Measurements from ENCODE around the gene PSMB2. TPM values are rescaled to one million over a fixed set of nuclear protein-coding genes. Genes with fewer than 3 reads are reported as not detected.

The PSMB2 gene
- total RNA-seq, 1 donor from 2014 or later = 98.6 TPM

DNA sequence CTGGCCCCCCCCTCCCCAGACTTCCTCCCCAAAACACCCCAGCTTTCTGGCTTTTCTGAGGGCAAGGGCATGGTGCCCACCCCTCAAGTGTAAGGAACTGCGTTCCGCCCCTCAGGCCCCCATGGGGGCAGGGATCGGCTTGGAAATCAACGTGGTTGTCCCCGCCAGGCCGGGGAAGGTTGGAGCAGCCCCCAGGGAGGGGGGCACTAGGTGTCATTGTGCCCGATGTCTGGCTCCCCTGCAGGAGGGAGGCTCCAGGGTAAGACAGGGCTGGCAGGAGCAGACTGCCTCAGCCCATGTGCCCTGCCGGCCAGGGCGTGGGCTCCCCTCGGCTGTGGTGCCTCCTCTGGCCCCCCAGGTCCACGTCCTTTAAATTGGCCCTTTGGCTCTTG is 75.6 kb downstream of the PSMB2 start:
- Mint-ChIP-seq H3K36me3 (ENCODE audit: low read depth, unreplicated experiment) (peaks cover 10% of the 10 kb centered on the region), H3K9me3 (ENCODE audit: unreplicated experiment) (no peaks in the 10 kb centered on the region), H3K27me3 (ENCODE audit: low read depth, unreplicated experiment) (peaks cover 6% of the 10 kb centered on the region), H3K4me1 (ENCODE audit: low read depth, unreplicated experiment) (peaks cover 17% of the 10 kb centered on the region), H3K27ac (ENCODE audit: unreplicated experiment) (no peak overlapping the region), H3K4me3 (ENCODE audit: unreplicated experiment) (no peak overlapping the region)
- Histone ChIP-seq H3K27me3 (ENCODE audit: insufficient read depth, low read length) (no peaks in the 10 kb centered on the region), H3K4me2 (ENCODE audit: low read length) (no peak overlapping the region), H3K36me3 (ENCODE audit: insufficient read depth, low read length) (peaks cover 8% of the 10 kb centered on the region), H4K20me1 (ENCODE audit: insufficient read depth, low read length) (peaks cover 82% of the 10 kb centered on the region), H2AFZ (ENCODE audit: low read depth, low read length) (no peak overlapping the region), H3K79me2 (ENCODE audit: insufficient read depth, low read length) (peaks cover 18% of the 10 kb centered on the region), H3K27ac (ENCODE audit: low read depth, low read length) (no peak overlapping the region), H3K4me1 (ENCODE audit: insufficient read depth, low read length) (peaks cover 2% of the 10 kb centered on the region), H3K4me3 (ENCODE audit: insufficient read depth, low read depth, low read length) (no peak overlapping the region), H3K9ac (ENCODE audit: low read length) (no peak overlapping the region), H3K9me3 (ENCODE audit: insufficient read depth, low read depth, low read length) (no peaks in the 10 kb centered on the region)
- DNase-seq (ENCODE audit: low read depth) (no peak), FAIRE-seq (no peak)
- TF ChIP-seq, protein P1, sequence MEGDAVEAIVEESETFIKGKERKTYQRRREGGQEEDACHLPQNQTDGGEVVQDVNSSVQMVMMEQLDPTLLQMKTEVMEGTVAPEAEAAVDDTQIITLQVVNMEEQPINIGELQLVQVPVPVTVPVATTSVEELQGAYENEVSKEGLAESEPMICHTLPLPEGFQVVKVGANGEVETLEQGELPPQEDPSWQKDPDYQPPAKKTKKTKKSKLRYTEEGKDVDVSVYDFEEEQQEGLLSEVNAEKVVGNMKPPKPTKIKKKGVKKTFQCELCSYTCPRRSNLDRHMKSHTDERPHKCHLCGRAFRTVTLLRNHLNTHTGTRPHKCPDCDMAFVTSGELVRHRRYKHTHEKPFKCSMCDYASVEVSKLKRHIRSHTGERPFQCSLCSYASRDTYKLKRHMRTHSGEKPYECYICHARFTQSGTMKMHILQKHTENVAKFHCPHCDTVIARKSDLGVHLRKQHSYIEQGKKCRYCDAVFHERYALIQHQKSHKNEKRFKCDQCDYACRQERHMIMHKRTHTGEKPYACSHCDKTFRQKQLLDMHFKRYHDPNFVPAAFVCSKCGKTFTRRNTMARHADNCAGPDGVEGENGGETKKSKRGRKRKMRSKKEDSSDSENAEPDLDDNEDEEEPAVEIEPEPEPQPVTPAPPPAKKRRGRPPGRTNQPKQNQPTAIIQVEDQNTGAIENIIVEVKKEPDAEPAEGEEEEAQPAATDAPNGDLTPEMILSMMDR (IDR thresholded peaks at IDR 0.05; ENCODE audit: insufficient read depth, low read depth, low read length) = no peak
- no peak for TF ChIP-seq EZH2 (IDR thresholded peaks at IDR 0.05; ENCODE audit: insufficient read depth, low read length)

DNA sequence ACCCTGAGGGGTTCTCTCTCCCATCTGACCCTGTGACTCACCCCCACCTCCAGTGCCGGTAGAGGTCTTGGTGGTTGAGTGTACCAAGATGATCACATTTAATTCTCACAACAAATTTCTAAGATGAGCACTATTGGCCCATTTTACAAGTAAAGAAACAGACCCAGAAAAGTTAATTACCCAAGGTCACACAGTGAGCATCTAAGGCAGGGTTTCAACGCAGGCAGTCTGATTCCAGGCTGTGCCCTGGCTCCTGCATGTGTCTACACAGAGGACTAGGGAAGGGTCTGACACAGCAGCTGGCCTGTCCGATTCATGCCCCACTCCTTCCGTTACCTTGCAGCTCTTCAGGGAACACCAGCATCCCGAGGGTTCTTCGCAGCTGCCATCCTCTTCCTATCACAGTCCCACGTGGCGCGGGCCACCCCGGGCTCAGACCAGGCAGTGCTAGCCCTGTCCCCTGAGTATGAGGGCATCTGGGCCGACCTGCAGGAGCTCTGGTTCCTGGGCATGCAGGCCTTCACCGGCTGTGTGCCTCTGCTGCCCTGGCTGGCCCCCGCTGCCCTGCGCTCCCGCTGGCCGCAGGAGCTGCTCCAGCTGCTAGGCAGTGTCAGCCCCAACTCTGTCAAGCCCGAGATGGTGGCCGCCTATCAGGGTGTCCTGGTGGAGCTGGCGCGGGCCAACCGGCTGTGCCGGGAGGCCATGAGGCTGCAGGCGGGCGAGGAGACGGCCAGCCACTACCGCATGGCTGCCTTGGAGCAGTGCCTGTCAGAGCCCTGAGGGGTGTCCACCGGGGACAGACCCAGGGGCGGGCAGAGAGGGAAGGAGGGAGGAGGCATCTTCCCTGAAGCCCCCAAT is 76.2 kb downstream of the PSMB2 start:
- no peak overlapping the region for H3K27ac Mint-ChIP-seq (ENCODE audit: unreplicated experiment)
- Histone ChIP-seq H3K27ac (ENCODE audit: low read depth, low read length) (no peak overlapping the region), H2AFZ (ENCODE audit: low read depth, low read length) (no peak overlapping the region), H3K9me3 (ENCODE audit: insufficient read depth, low read depth, low read length) (no peaks in the 10 kb centered on the region), H3K27me3 (ENCODE audit: insufficient read depth, low read length) (no peaks in the 10 kb centered on the region), H3K4me1 (ENCODE audit: insufficient read depth, low read length) (peaks cover 8% of the 10 kb centered on the region), H3K4me2 (ENCODE audit: low read length) (no peak overlapping the region), H3K4me3 (ENCODE audit: insufficient read depth, low read depth, low read length) (no peak overlapping the region), H3K79me2 (ENCODE audit: insufficient read depth, low read length) (peaks cover 25% of the 10 kb centered on the region), H3K9ac (ENCODE audit: low read length) (no peak overlapping the region), H3K36me3 (ENCODE audit: insufficient read depth, low read length) (peaks cover 8% of the 10 kb centered on the region), H4K20me1 (ENCODE audit: insufficient read depth, low read length) (peaks cover 84% of the 10 kb centered on the region)
- H3K27me3 Mint-ChIP-seq (ENCODE audit: low read depth, unreplicated experiment) = peaks cover under 1% of the 10 kb centered on the region
- peaks cover 13% of the 10 kb centered on the region for H3K4me1 Mint-ChIP-seq (ENCODE audit: low read depth, unreplicated experiment)
- peak; percentile 58 for FAIRE-seq
- TF ChIP-seq EZH2 (IDR thresholded peaks at IDR 0.05; ENCODE audit: insufficient read depth, low read length) = no peak
- TF ChIP-seq, protein P1 (IDR thresholded peaks at IDR 0.05; ENCODE audit: insufficient read depth, low read depth, low read length) = no peak
- no peak overlapping the region for H3K4me3 Mint-ChIP-seq (ENCODE audit: unreplicated experiment)
- no peaks in the 10 kb centered on the region for H3K9me3 Mint-ChIP-seq (ENCODE audit: unreplicated experiment)
- no peak for DNase-seq (ENCODE audit: low read depth)
- H3K36me3 Mint-ChIP-seq (ENCODE audit: low read depth, unreplicated experiment) = peaks cover 10% of the 10 kb centered on the region

Measured in astrocyte (in vitro differentiated cells and primary cell).